DLD1 (cell line): ENCODE results near the gene NFYC.

Experiments
- in situ Hi-C: cut with HindIII; loops from 2 replicates; pipeline ENCODE4 v1.10.0; 2017; ENCODE audit warnings: low sequenced_read_pairs

NFYC gene

GRCh38 chr1:40777224-40777970, 85.9 kb downstream of the NFYC start:
- in situ Hi-C loops = no loop called here

- in situ Hi-C loops = no loop called here
These were observed 89.4 kb downstream of the NFYC start for GRCh38 chr1:40780678-40781607.

GRCh38 chr1:40781608-40781971, 90.1 kb downstream of the NFYC start:
- in situ Hi-C loops = no loop called here

- in situ Hi-C loops = no loop called here
These were observed 91.0 kb downstream of the NFYC start for GRCh38 chr1:40782371-40782956.

GRCh38 chr1:40783001-40783905, 91.7 kb downstream of the NFYC start, which contains the start of gene KCNQ4:
Gene KCNQ4, plus strand, starts transcription at chr1:40783787. Its CDS starts 307 bp downstream, at chr1:40784094.
- in situ Hi-C loops = no loop called here

GRCh38 chr1:40784141-40784770, 92.8 kb downstream of the NFYC start:
- in situ Hi-C loops = no loop called here

- in situ Hi-C loops = no loop called here
These were observed 93.3 kb downstream of the NFYC start for GRCh38 chr1:40784771-40785151.

GRCh38 chr1:40785446-40785845, 93.9 kb downstream of the NFYC start:
- in situ Hi-C loops = no loop called here

- in situ Hi-C loops = no loop called here
These were observed 94.9 kb downstream of the NFYC start for GRCh38 chr1:40786171-40786994.

- in situ Hi-C loops = no loop called here
These were observed 95.6 kb downstream of the NFYC start for GRCh38 chr1:40786995-40787705.

- in situ Hi-C loops = no loop called here
These were observed 96.4 kb downstream of the NFYC start for GRCh38 chr1:40787737-40788560.

- in situ Hi-C loops = no loop called here
These were observed 97.2 kb downstream of the NFYC start for GRCh38 chr1:40788561-40789341.

GRCh38 chr1:40789342-40789598, 97.8 kb downstream of the NFYC start:
- in situ Hi-C loops = no loop called here

GRCh38 chr1:40789661-40790430, 98.3 kb downstream of the NFYC start:
- in situ Hi-C loops = no loop called here

- in situ Hi-C loops = no loop called here
These were observed 100.5 kb downstream of the NFYC start for GRCh38 chr1:40792036-40792435.

- in situ Hi-C loops = no loop called here
These were observed 102.1 kb downstream of the NFYC start for GRCh38 chr1:40793617-40794016.

- in situ Hi-C loops = no loop called here
These were observed 102.5 kb downstream of the NFYC start for GRCh38 chr1:40794048-40794447.
